Measurements from ENCODE around the gene ZBTB38. TPM values are rescaled to one million over a fixed set of nuclear protein-coding genes. Genes with fewer than 3 reads are reported as not detected.

ZBTB38 gene
- total RNA-seq, 2 donors from 2014 or later: 27.3 to 28.2 TPM

- Histone ChIP-seq H3K4me3 (ENCODE audit: low read length) (no peak overlapping the region), H3K4me1 (ENCODE audit: control insufficient read depth, insufficient read depth, low read length) (peaks cover 2% of the 10 kb centered on the region), H3K9ac (ENCODE audit: extremely low read depth, low read length, poor library complexity, severe bottlenecking) (no peak overlapping the region), H3K36me3 (ENCODE audit: control insufficient read depth, insufficient read depth, low read length) (peaks cover 34% of the 10 kb centered on the region), H3K27me3 (ENCODE audit: control insufficient read depth, insufficient read depth, low read length, poor library complexity, severe bottlenecking) (no peaks in the 10 kb centered on the region), H3K27ac (ENCODE audit: low read depth, low read length) (no peak overlapping the region), H3K9me3 (ENCODE audit: control insufficient read depth, low read length) (no peaks in the 10 kb centered on the region)
- Mint-ChIP-seq H3K27me3 (ENCODE audit: insufficient read depth) (peaks cover 54% of the 10 kb centered on the region), H3K9me3 (no peaks in the 10 kb centered on the region), H3K27ac (no peak overlapping the region), H3K4me3 (no peak overlapping the region), H3K36me3 (ENCODE audit: low read depth) (peaks cover 33% of the 10 kb centered on the region), H3K4me1 (peaks cover 28% of the 10 kb centered on the region)
- WGBS, 2 experiments (ENCODE audit: insufficient coverage in 1 of 2, insufficient read length in 1 of 2): 98% methylated on average over 3 of the region's 3 CpGs; no CpG with 5 or more reads in 1 of the 2 experiments
- no peak for TF ChIP-seq CTCF (conservative IDR thresholded peaks at IDR 0.05)
- DNase-seq: no peak
Observed at GRCh38 chr3:141405025-141405424, 36.7 kb downstream of the ZBTB38 start.

DNA sequence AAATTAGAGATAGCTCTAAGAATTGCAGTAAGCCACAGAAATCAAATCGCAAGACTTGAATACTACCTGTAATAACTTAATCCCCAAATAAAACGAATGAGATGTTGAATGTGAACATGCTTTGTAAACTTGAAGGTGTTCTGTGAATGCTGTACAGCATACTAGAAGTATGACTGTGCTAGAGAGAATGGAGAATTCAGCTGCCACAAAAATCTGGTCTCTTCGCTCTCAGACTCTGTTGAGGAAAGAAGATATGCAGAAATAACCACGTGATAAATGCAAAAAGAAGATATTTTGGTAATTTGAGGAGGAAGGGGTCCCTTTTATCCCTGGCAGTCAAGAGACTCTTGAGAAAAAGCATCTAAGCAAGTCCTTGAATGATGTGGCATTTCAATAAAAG, 37.3 kb downstream of the ZBTB38 start:
- Mint-ChIP-seq H3K9me3 (no peaks in the 10 kb centered on the region), H3K36me3 (ENCODE audit: low read depth) (peaks cover 33% of the 10 kb centered on the region), H3K27me3 (ENCODE audit: insufficient read depth) (peaks cover 54% of the 10 kb centered on the region), H3K4me3 (no peak overlapping the region), H3K4me1 (peaks cover 27% of the 10 kb centered on the region), H3K27ac (no peak overlapping the region)
- 95 to 100% methylated on average over 2 to 4 of the region's 4 CpGs for WGBS, 2 experiments (ENCODE audit: insufficient coverage in 1 of 2, insufficient read length in 1 of 2)
- Histone ChIP-seq H3K4me3 (ENCODE audit: low read length) (no peak overlapping the region), H3K27me3 (ENCODE audit: control insufficient read depth, insufficient read depth, low read length, poor library complexity, severe bottlenecking) (no peaks in the 10 kb centered on the region), H3K27ac (ENCODE audit: low read depth, low read length) (no peak overlapping the region), H3K9ac (ENCODE audit: extremely low read depth, low read length, poor library complexity, severe bottlenecking) (no peak overlapping the region), H3K9me3 (ENCODE audit: control insufficient read depth, low read length) (no peaks in the 10 kb centered on the region), H3K36me3 (ENCODE audit: control insufficient read depth, insufficient read depth, low read length) (peaks cover 34% of the 10 kb centered on the region), H3K4me1 (ENCODE audit: control insufficient read depth, insufficient read depth, low read length) (peaks cover 8% of the 10 kb centered on the region)
- TF ChIP-seq CTCF (conservative IDR thresholded peaks at IDR 0.05): no peak
- DNase-seq: no peak

GRCh38 chr3:141406265-141406664, 38.0 kb downstream of the ZBTB38 start:
- H3K9me3 ChIP-seq (ENCODE audit: control insufficient read depth, low read length): no peaks in the 10 kb centered on the region
- no peak overlapping the region for H3K4me3 ChIP-seq (ENCODE audit: low read length)
- no peak overlapping the region for H3K27ac ChIP-seq (ENCODE audit: low read depth, low read length)
- Mint-ChIP-seq H3K4me1 (peaks cover 29% of the 10 kb centered on the region), H3K4me3 (no peak overlapping the region), H3K36me3 (ENCODE audit: low read depth) (peaks cover 33% of the 10 kb centered on the region), H3K27ac (no peak overlapping the region), H3K9me3 (no peaks in the 10 kb centered on the region), H3K27me3 (ENCODE audit: insufficient read depth) (peaks cover 55% of the 10 kb centered on the region)
- no peaks in the 10 kb centered on the region for H3K27me3 ChIP-seq (ENCODE audit: control insufficient read depth, insufficient read depth, low read length, poor library complexity, severe bottlenecking)
- peaks cover 34% of the 10 kb centered on the region for H3K36me3 ChIP-seq (ENCODE audit: control insufficient read depth, insufficient read depth, low read length)
- TF ChIP-seq CTCF (conservative IDR thresholded peaks at IDR 0.05): no peak
- H3K9ac ChIP-seq (ENCODE audit: extremely low read depth, low read length, poor library complexity, severe bottlenecking): no peak overlapping the region
- 96 to 100% methylated on average over 2 of the region's 2 CpGs for WGBS, 2 experiments (ENCODE audit: insufficient coverage in 1 of 2, insufficient read length in 1 of 2)
- DNase-seq: no peak
- peaks cover 13% of the 10 kb centered on the region for H3K4me1 ChIP-seq (ENCODE audit: control insufficient read depth, insufficient read depth, low read length)

All from endodermal cell (in vitro differentiated cells).